Astrocyte of the cerebellum (primary cell): ENCODE measurements around the gene OVOL2.

Experiments used
- DNase-seq: peaks from one replicate; pipeline ENCODE4 v3.0.0-alpha.2; 2011; ENCODE audit warnings: low read depth
- H3K4me3 ChIP-seq: 2 replicates; pipeline ENCODE4 v1.5.1; 2011; ENCODE audit warnings: mild to moderate bottlenecking, low read depth, low read length, moderate library complexity
- in situ Hi-C: cut with HindIII; loops from 2 replicates; pipeline ENCODE4 v1.10.0; 2017; ENCODE audit warnings: low sequenced_read_pairs
- TF ChIP-seq, protein P1 (sequence below): IDR thresholded peaks from 2 replicates; pipeline ENCODE4 v1.5.1; 2012; ENCODE audit warnings: low read length, low read depth, moderate library complexity, mild to moderate bottlenecking; ENCODE audit errors: missing control alignments

The OVOL2 gene

DNA sequence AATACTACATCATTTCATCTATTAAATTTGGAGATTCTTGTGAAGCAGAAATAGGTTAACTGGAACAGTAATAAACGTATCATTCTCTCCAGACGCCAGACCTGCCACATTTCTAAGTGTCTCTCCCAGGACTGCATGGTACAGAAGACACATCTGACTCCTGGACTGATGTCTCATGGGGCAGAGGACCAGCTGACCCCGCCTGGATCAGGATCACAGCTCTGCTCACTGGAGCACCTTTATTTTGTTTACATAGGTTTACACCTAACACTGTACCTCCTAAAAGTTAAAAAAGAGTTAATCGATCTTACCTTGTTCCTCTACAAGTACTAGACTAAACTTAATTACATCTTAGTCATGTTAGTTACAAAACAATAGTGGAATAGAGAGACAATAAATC, 11.2 kb downstream of the OVOL2 start:
- DNase-seq, result no peak
- H3K4me3 ChIP-seq, result no peak overlapping the region
- in situ Hi-C loops, result no loop called here
- TF ChIP-seq, protein P1, sequence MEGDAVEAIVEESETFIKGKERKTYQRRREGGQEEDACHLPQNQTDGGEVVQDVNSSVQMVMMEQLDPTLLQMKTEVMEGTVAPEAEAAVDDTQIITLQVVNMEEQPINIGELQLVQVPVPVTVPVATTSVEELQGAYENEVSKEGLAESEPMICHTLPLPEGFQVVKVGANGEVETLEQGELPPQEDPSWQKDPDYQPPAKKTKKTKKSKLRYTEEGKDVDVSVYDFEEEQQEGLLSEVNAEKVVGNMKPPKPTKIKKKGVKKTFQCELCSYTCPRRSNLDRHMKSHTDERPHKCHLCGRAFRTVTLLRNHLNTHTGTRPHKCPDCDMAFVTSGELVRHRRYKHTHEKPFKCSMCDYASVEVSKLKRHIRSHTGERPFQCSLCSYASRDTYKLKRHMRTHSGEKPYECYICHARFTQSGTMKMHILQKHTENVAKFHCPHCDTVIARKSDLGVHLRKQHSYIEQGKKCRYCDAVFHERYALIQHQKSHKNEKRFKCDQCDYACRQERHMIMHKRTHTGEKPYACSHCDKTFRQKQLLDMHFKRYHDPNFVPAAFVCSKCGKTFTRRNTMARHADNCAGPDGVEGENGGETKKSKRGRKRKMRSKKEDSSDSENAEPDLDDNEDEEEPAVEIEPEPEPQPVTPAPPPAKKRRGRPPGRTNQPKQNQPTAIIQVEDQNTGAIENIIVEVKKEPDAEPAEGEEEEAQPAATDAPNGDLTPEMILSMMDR, result no peak

DNA sequence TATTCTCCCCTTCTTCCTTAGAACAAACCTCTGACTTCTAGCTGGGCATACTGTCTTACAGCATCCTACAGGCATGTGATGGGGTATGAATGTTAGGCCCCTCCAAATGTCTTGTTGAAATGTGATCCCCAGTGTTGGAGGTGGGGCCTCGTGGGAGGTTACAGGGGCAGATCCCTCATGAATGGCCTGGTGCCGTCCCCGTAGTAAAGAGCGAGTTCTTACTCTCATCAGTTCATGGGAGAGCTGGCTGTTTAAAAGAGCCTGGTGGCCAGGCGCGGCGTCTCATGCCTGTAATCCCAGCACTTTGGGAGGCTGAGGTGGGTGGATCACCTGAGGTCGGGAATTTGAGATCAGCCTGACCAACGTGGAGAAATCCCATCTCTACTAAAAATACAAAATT, 15.5 kb downstream of the OVOL2 start:
- TF ChIP-seq, protein P1, result no peak

DNA sequence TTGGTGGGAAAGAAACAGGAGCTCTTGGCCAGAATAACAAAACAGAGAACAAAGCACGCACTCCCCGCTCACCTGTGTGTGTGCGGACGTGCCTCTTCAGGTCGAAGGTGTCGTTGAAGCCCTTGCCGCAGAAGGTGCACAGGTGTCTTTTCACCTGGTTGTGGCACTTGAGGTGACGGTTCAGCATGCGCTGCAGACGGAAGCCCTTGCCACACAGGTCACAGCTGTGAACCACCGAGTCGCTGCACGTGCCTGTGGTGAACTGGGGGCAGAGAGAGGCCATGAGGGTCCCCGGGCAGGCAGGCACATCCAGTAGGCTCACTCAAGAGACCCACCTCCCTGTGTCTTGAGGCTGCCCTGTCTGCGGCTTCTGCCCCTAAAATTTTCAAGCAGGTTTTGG, 16.3 kb downstream of the OVOL2 start:
- in situ Hi-C loops, result no loop called here
- DNase-seq, result no peak
- TF ChIP-seq, protein P1, result no peak
- no peak overlapping the region for H3K4me3 ChIP-seq

More for the DNA sequence above, 15.5 kb downstream of the OVOL2 start:
- DNase-seq, result no peak
- no peak overlapping the region for H3K4me3 ChIP-seq
- in situ Hi-C loops, result no loop called here

DNA sequence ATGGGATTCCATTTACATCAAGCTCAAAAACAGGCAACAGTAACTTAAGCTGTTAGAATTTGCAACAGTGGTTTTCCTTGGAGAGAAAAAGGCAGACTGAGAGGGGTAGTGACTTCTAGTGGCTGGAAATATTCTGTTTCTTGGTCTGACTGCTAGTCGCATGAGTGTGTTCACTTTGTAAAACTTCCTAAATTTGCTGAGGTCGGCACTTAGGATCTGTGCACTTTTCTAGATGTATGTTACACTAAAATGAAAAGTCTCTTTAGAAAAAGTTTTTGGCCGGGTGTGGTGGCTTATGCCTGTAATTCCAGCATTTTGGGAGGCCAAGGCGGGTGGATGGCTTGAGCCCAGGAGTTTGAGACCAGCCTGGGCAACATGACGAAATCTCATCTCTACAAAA, 18.7 kb downstream of the OVOL2 start:
- in situ Hi-C loops, result no loop called here

DNA sequence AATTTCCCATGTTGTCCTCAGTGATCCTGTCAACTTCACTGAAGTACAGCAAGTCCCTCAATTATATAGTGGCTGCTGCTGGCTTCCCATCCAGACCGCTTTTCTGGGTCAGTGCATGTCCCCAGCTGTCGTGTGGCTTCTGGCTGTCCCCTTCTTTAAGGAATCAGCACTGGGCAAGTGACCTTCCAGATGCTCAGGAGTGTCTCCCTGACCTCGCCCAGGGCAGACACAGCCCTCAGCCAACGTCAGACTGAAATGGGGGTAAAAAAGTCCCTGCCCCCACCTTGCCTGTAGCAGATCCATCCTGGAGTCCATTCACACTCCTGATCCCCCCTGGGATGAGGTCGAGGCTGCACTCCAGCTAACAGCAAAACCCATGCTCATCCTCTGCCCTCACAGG, 23.7 kb downstream of the OVOL2 start:
- TF ChIP-seq, protein P1, result no peak
- in situ Hi-C loops, result no loop called here

More for the DNA sequence above, 18.7 kb downstream of the OVOL2 start:
- H3K4me3 ChIP-seq, result no peak overlapping the region
- no peak for DNase-seq
- TF ChIP-seq, protein P1, result no peak

DNA sequence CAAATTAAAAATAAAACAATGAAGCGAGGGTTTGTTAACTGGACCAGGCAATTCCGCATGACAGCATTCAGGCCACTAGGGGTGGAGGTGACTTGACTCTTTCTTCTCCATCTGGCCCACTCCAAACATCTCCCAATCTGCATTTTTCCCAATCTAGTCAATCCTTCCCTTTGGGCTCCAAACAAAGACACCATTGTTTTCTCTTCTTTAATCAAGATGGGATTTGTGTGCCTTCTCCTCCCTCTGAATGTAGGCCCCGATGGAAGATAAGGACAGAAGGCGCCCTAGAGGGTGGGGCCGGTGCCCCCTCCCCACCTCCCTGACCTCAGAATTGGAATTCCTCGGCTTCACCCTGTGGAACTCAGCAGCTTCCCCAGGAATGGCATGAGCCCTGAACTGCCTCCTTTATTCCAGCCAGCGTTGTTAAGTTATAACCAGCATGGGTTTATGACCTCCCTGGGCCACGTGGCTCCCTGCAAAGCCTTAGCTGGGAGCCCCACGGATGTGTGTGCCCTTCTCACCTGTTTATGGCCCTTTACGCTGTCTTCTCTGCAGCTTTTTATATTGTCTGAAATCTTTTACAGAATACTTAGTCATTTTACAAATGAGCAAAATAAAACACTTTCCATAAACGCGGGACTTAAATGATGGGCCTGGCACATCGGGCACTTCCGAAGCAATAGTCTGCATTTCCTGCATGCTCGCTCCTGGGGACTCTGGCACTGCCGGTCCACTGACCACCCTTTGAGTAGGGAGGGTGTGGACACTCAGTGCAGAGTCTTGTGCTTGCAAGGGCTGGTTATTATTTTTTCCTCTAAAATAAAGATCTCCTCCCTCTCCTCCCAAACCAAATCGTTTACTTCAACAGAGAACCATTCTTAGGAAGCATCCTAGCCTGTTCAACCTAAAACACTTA, 24.5 kb downstream of the OVOL2 start:
- DNase-seq, result no peak
- in situ Hi-C loops, result no loop called here
- no peak overlapping the region for H3K4me3 ChIP-seq
- TF ChIP-seq, protein P1, result no peak

More for the DNA sequence above, 23.7 kb downstream of the OVOL2 start:
- no peak for DNase-seq
- no peak overlapping the region for H3K4me3 ChIP-seq
